Measurements from ENCODE around the gene BFSP1. TPM values are rescaled to one million over a fixed set of nuclear protein-coding genes. Genes with fewer than 3 reads are reported as not detected.

BFSP1 gene
- polyA plus RNA-seq, 4 donors, result 3.3 to 4.5 (median 4.0) TPM

Other genes with a start within 250 kb of the BFSP1 start
- gene DSTN, start 38.7 kb upstream of the BFSP1 start, polyA plus RNA-seq (ENCODE audit: insufficient read length in 4 of 4), result 100 to 1,000 TPM; 393 to 465 (median 444) TPM
- gene RRBP1, start 150.9 kb upstream of the BFSP1 start, polyA plus RNA-seq (ENCODE audit: insufficient read length in 4 of 4), result 100 to 1,000 TPM; 126 to 140 (median 132) TPM
- under 1 TPM in 1 of 4 donors, not detected in 3; 0.18 TPM for gene BANF2, start 168.6 kb upstream of the BFSP1 start, polyA plus RNA-seq (ENCODE audit: insufficient read length in 4 of 4)

Data from right renal pelvis (tissue), 4 donors.